DND-41 (cell line): ENCODE results near the gene RHBDL2.
A peak's percentile ranks its signal among the peaks of the same experiment; 100 is the strongest.

Experiments
- ATAC-seq: fragments of 200-7000 bp; cut with Tn5 transposase; 3 replicates; pipeline ENCODE4 v1.9.1; 2021; ENCODE audit warnings: low read depth; ENCODE audit not compliant: insufficient read depth
- DNase-seq: peaks from one replicate; pipeline ENCODE4 v3.0.0-alpha.2; 2020
- H2AFZ ChIP-seq: 2 replicates; pipeline ENCODE4 v1.6.0; 2012; ENCODE audit warnings: low read depth, low read length
- H3K27ac ChIP-seq: 2 replicates; pipeline ENCODE4 v1.5.1; 2012; ENCODE audit warnings: low read length, inconsistent platforms
- H3K27me3 ChIP-seq: fragments of 200-600 bp; sonication (generic); 2 replicates; pipeline ENCODE4 v1.6.0; 2012; ENCODE audit warnings: low read length, mild to moderate bottlenecking, inconsistent platforms; ENCODE audit not compliant: insufficient read depth, poor library complexity
- H3K36me3 ChIP-seq: 2 replicates; pipeline ENCODE4 v1.5.1; 2012; ENCODE audit warnings: low read length, inconsistent platforms; ENCODE audit not compliant: insufficient read depth
- H3K4me1 ChIP-seq: 2 replicates; pipeline ENCODE4 v1.5.1; 2012; ENCODE audit warnings: mild to moderate bottlenecking, low read length; ENCODE audit not compliant: insufficient read depth
- H3K4me2 ChIP-seq: 2 replicates; pipeline ENCODE4 v1.6.0; 2012; ENCODE audit warnings: mild to moderate bottlenecking, moderate library complexity, low read length, inconsistent platforms; ENCODE audit not compliant: insufficient read depth
- H3K4me3 ChIP-seq, 2 experiments: fragments of 200-600 bp in 1 of 2; shearing (Covaris generic) in 1 of 2; 2 replicates each; pipeline ENCODE4 v1.5.1; 2012 to 2016; ENCODE audit warnings: inconsistent platforms in 2 of 2, low read length in 2 of 2, mild to moderate bottlenecking in 2 of 2, low read depth in 1 of 2, moderate library complexity in 1 of 2
- H3K79me2 ChIP-seq: 2 replicates; pipeline ENCODE4 v1.6.0; 2012; ENCODE audit warnings: low read length, inconsistent platforms; ENCODE audit not compliant: insufficient read depth
- H3K9ac ChIP-seq: 2 replicates; pipeline ENCODE4 v1.6.0; 2012; ENCODE audit warnings: low read depth, mild to moderate bottlenecking, inconsistent platforms, low read length, moderate library complexity
- H3K9me3 ChIP-seq: 2 replicates; pipeline ENCODE4 v1.5.1; 2012; ENCODE audit warnings: low read length, moderate library complexity, mild to moderate bottlenecking, inconsistent platforms; ENCODE audit not compliant: insufficient read depth, severe bottlenecking
- H4K20me1 ChIP-seq: 2 replicates; pipeline ENCODE4 v1.6.0; 2012; ENCODE audit warnings: low read length; ENCODE audit not compliant: insufficient read depth
- EZH2 ChIP-seq: IDR thresholded peaks from 3 replicates; pipeline ENCODE4 v1.6.1; 2012; ENCODE audit warnings: borderline replicate concordance, low read depth, mild to moderate bottlenecking, moderate library complexity, low read length, inconsistent platforms; ENCODE audit not compliant: severe bottlenecking
- TF ChIP-seq, protein P1 (sequence below): IDR thresholded peaks from 2 replicates; pipeline ENCODE4 v1.5.1; 2012; ENCODE audit warnings: borderline replicate concordance, low read length, moderate library complexity, mild to moderate bottlenecking; ENCODE audit not compliant: poor library complexity, severe bottlenecking; ENCODE audit errors: extremely low read depth

The RHBDL2 gene

GRCh38 chr1:38896169-38896568 is 45.5 kb downstream of the RHBDL2 start:
- no peak for ATAC-seq
- H3K27me3 ChIP-seq, result no peaks in the 10 kb centered on the region
- no peaks in the 10 kb centered on the region for H3K4me1 ChIP-seq
- no peaks in the 10 kb centered on the region for H3K9me3 ChIP-seq
- no peak overlapping the region for H3K9ac ChIP-seq
- no peak overlapping the region for H3K4me2 ChIP-seq
- no peak for DNase-seq
- no peak for TF ChIP-seq EZH2
- H3K79me2 ChIP-seq, result no peaks in the 10 kb centered on the region
- H3K4me3 ChIP-seq, result no peak overlapping the region
- no peak overlapping the region for H3K27ac ChIP-seq
- no peaks in the 10 kb centered on the region for H4K20me1 ChIP-seq
- no peak overlapping the region for H2AFZ ChIP-seq
- H3K36me3 ChIP-seq, result no peaks in the 10 kb centered on the region

DNA sequence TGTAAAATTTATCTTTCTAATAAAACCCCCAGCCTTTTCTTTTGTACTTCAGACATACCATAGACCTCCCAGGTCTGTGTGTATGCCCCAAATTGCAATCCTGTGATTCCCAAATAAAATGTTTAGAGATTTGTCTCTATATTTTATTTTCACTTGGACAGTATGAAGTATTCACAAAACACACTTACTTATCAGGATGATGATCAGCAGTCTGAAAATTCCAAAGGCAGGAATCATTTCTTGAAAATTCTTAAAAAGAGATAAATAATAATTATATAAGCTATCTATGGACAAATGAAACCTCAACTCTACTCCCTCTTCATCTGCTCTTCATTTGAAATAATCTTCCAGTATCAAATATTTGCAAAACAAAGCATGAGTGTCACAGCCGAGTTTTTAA is 48.7 kb downstream of the RHBDL2 start:
- no peak for TF ChIP-seq EZH2
- TF ChIP-seq, protein P1, sequence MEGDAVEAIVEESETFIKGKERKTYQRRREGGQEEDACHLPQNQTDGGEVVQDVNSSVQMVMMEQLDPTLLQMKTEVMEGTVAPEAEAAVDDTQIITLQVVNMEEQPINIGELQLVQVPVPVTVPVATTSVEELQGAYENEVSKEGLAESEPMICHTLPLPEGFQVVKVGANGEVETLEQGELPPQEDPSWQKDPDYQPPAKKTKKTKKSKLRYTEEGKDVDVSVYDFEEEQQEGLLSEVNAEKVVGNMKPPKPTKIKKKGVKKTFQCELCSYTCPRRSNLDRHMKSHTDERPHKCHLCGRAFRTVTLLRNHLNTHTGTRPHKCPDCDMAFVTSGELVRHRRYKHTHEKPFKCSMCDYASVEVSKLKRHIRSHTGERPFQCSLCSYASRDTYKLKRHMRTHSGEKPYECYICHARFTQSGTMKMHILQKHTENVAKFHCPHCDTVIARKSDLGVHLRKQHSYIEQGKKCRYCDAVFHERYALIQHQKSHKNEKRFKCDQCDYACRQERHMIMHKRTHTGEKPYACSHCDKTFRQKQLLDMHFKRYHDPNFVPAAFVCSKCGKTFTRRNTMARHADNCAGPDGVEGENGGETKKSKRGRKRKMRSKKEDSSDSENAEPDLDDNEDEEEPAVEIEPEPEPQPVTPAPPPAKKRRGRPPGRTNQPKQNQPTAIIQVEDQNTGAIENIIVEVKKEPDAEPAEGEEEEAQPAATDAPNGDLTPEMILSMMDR, result no peak
- H3K9ac ChIP-seq, result no peak overlapping the region
- H3K27me3 ChIP-seq, result no peaks in the 10 kb centered on the region
- no peaks in the 10 kb centered on the region for H3K9me3 ChIP-seq
- no peak overlapping the region for H3K27ac ChIP-seq
- H3K4me2 ChIP-seq, result no peak overlapping the region
- H4K20me1 ChIP-seq, result no peaks in the 10 kb centered on the region
- no peak overlapping the region for H3K4me3 ChIP-seq
- no peak for ATAC-seq
- H3K4me1 ChIP-seq, result no peaks in the 10 kb centered on the region
- H3K36me3 ChIP-seq, result no peaks in the 10 kb centered on the region
- no peak overlapping the region for H2AFZ ChIP-seq
- no peak for DNase-seq
- H3K79me2 ChIP-seq, result no peaks in the 10 kb centered on the region

DNA sequence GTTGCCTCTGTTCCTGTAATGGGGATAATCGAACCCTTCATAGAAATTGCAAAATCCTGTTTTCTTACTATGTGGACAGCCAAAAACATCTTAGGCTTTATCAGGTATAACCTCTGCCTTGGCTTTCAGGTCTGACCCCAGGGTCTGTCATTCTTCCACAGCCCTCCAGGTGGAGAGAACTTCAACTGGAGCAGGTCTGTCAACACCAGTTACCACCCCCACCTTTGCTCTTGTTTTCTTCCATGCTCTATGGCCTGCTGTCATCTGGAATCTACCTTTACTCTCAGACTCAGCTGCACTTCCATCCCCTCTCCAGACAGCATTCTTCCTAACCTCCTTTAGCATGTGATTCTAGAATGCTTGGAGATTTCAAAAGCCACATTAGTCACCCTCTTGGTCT is 49.9 kb downstream of the RHBDL2 start:
- Histone ChIP-seq H3K79me2 (no peaks in the 10 kb centered on the region), H3K4me1 (no peaks in the 10 kb centered on the region), H3K36me3 (no peaks in the 10 kb centered on the region), H2AFZ (no peak overlapping the region), H3K4me3 (no peak overlapping the region), H3K27me3 (no peaks in the 10 kb centered on the region), H3K4me2 (no peak overlapping the region), H3K27ac (no peak overlapping the region), H4K20me1 (no peaks in the 10 kb centered on the region), H3K9me3 (no peaks in the 10 kb centered on the region), H3K9ac (no peak overlapping the region)
- TF ChIP-seq, protein P1, result peak; percentile 11
- no peak for TF ChIP-seq EZH2
- ATAC-seq, result no peak
- DNase-seq, result no peak

DNA sequence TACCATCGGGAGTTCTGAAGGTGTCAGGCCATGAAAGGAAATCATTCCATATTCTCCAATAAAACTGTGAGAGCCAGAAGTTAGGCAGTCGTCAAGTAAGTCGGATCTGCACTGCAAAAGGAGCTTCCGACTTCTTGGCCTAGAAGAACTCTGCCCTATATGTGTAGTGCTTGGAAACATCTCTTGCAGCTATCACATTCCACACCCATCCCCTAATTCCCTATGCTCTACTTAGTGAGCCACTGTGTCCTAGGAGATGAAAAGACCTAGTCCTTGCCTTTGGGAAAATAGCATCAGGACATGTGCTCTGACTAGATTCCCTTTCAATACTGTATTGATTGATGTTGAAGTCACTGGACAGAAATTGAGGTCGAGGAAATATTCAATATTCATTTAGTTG is 52.0 kb downstream of the RHBDL2 start:
- no peak overlapping the region for H3K9ac ChIP-seq
- no peaks in the 10 kb centered on the region for H3K36me3 ChIP-seq
- TF ChIP-seq EZH2, result no peak
- TF ChIP-seq, protein P1, result no peak
- DNase-seq (no peak), ATAC-seq (no peak)
- no peaks in the 10 kb centered on the region for H3K79me2 ChIP-seq
- no peak overlapping the region for H2AFZ ChIP-seq
- H4K20me1 ChIP-seq, result no peaks in the 10 kb centered on the region
- H3K27me3 ChIP-seq, result no peaks in the 10 kb centered on the region
- H3K4me1 ChIP-seq, result no peaks in the 10 kb centered on the region
- H3K4me2 ChIP-seq, result no peak overlapping the region
- no peak overlapping the region for H3K27ac ChIP-seq
- no peaks in the 10 kb centered on the region for H3K9me3 ChIP-seq
- H3K4me3 ChIP-seq, result no peak overlapping the region
